Prostate gland (tissue), 2 donors: ENCODE measurements around the gene DCTN2. TPM values are rescaled to one million over a fixed set of nuclear protein-coding genes. Genes with fewer than 3 reads are reported as not detected.
"Not testable (repeated sequence)": the region's sequence is repeated elsewhere in the genome, so short reads cannot be mapped to it uniquely, and the experiment has no call there.

Experiments
- DNase-seq: peaks from one replicate; pipeline ENCODE4 v3.0.0-alpha.2; 2019; ENCODE audit warnings: low spot score
- H3K27ac ChIP-seq, 2 donors: fragments of 200-600 bp; sonication (generic); 2 replicates each; pipeline ENCODE4 v1.5.1; 2017 to 2019
- H3K27me3 ChIP-seq: fragments of 200-600 bp; sonication (generic); replicated peaks from 2 replicates; pipeline ENCODE4 v1.5.1; 2019; ENCODE audit not compliant: insufficient read depth
- H3K36me3 ChIP-seq, 2 donors: fragments of 200-600 bp; sonication (generic); 1 replicate in 1 of 2; 2 replicates in 1 of 2; pipeline versions ENCODE4 v1.5.1 to v1.8.1; 2017 to 2019
- H3K4me1 ChIP-seq: fragments of 200-600 bp; sonication (generic); replicated peaks from 2 replicates; pipeline ENCODE4 v1.5.1; 2019
- H3K4me3 ChIP-seq, 2 donors: fragments of 200-600 bp; sonication (generic); 2 replicates each; pipeline ENCODE4 v1.5.1; 2017 to 2019
- H3K9me3 ChIP-seq: fragments of 200-600 bp; sonication (generic); 2 replicates; pipeline ENCODE4 v1.5.1; 2017
- POLR2A ChIP-seq: fragments of 450-650 bp; IDR thresholded peaks from one replicate; pipeline ENCODE4 v1.6.1; 2016; ENCODE audit warnings: antibody characterized with exemption, mild to moderate bottlenecking
- POLR2AphosphoS5 ChIP-seq: sonication (generic); formaldehyde crosslinking; IDR thresholded peaks from one replicate; pipeline ENCODE4 v1.6.1; 2017; ENCODE audit warnings: antibody characterized with exemption
- WGBS: methylation state at CpG from one replicate; pipeline ENCODE4 v1.1.5; 2018; 5-methylcytosine and 5-hydroxymethylcytosine counted together
- intact Hi-C: fragments of 100-400 bp; cut with DNase I; formaldehyde crosslinking; loops from one replicate; pipeline ENCODE4 v1.14.2; 2022
- total RNA-seq, 2 donors: library from RNA; depleted of rRNA; stranded (reverse); fragments of >200 nt; gene quantifications; one replicate each; pipeline ENCODE4 v1.1.0, GENCODE V29; 2016
- TF ChIP-seq, protein P1 (sequence below), 4 experiments: fragments of 200-600 bp in 2 of 4; fragments of 450-650 bp in 2 of 4; sonication (generic) in 2 of 4; IDR thresholded peaks; 1 replicate in 3 of 4; 2 replicates in 1 of 4; pipeline ENCODE4 v1.5.1; 2016 to 2019; ENCODE audit warnings: antibody characterized with exemption in 4 of 4, mild to moderate bottlenecking in 2 of 4, moderate library complexity in 2 of 4

The DCTN2 gene
- total RNA-seq, 2 donors from 2014 or later = 131 to 157 TPM

DNA sequence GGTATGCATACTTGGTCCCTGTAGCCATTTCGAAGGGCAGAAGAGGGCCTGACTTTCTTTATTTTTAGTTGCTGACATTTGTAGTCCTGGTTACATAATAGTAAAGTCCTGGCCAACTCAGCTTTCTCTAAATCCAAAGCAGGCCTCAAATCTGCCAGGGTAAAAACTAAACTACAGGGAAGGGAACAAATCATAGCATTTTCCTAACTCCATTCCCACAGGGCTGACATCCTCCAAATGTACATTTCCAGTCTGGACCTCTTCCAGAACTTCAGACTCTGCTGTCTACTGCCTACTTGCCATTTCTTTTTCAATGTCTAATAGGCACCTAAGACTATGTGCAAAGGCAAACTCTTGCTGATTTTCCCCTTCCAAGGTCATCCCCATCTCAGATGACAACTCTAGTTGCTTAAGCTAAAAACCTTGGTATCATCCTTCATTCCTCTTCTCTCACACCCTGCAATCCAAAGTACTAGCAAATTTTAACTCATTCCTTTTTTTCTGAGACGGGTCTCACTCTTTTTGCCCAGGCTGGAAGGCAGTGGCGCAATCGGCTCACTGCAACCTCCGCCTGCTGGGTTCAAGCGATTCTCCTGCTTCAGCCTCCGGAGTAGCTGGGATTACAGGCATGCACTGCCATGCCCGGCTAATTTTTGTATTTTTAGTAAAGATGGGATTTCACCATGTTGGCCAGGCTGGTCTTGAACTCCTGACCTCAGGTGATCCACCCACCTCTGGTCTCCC is 28.6 kb downstream of the DCTN2 start:
- TF ChIP-seq POLR2A (no peak), POLR2AphosphoS5 (no peak)
- TF ChIP-seq, protein P1, sequence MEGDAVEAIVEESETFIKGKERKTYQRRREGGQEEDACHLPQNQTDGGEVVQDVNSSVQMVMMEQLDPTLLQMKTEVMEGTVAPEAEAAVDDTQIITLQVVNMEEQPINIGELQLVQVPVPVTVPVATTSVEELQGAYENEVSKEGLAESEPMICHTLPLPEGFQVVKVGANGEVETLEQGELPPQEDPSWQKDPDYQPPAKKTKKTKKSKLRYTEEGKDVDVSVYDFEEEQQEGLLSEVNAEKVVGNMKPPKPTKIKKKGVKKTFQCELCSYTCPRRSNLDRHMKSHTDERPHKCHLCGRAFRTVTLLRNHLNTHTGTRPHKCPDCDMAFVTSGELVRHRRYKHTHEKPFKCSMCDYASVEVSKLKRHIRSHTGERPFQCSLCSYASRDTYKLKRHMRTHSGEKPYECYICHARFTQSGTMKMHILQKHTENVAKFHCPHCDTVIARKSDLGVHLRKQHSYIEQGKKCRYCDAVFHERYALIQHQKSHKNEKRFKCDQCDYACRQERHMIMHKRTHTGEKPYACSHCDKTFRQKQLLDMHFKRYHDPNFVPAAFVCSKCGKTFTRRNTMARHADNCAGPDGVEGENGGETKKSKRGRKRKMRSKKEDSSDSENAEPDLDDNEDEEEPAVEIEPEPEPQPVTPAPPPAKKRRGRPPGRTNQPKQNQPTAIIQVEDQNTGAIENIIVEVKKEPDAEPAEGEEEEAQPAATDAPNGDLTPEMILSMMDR (IDR thresholded peaks at IDR 0.05) = no peak
- Histone ChIP-seq H3K27me3 (no peaks in the 10 kb centered on the region), H3K9me3 (no peaks in the 10 kb centered on the region), H3K4me1 (peaks cover 5% of the 10 kb centered on the region), H3K4me3 (peak overlapping the region in 1 of 2 donors; percentile 83), H3K36me3 (no peaks in the 10 kb centered on the region), H3K27ac (peak overlapping the region; percentile 99)
- 82% methylated on average over 8 of the region's 8 CpGs for WGBS
- DNase-seq = no peak
- intact Hi-C loops = no loop called here

DNA sequence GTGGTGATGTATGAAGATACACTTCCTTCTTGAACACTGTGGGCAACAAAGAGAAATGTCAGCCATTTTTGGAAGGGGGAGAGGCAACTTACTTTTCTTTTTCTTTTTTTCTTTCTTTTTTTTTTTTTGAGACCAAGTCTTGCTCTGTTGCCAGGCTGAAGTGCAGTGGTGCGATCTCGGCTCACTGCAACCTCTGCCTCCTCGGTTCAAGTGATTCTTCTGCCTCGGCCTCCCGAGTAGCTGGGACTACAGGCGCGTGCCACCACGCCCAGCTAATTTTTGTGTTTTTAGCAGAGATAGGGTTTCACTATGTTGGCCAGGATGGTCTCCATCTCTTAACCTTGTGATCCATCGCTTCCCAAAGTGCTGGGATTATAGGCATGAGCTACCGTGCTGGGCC is 29.3 kb downstream of the DCTN2 start:
- intact Hi-C loops, H3K9me3 ChIP-seq, H3K36me3 ChIP-seq, H3K4me1 ChIP-seq, DNase-seq, H3K27me3 ChIP-seq, H3K4me3 ChIP-seq: not testable (repeated sequence)
- peak overlapping the region; percentile 99 for H3K27ac ChIP-seq
- 85% methylated on average over 10 of the region's 10 CpGs for WGBS

DNA sequence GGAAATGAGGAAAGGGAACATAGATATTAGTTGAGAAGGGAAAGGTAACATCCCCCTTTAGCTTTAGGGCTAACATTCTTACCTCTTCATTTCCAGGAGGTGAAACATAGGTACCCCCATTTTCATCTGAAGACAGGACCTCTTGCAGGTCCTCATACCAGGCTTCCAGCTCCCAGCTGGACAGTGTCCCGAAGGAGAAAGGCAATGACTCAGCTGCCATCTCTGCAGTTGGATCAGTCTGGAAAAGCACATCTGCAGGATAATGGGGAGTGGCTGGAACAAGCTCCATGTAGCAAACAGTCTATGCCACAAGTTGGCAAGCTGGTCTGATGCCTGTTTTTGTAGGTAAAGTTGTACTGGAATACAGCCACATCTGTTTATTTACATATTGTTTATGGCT is 29.8 kb downstream of the DCTN2 start:
- intact Hi-C loops = no loop called here
- peaks cover 5% of the 10 kb centered on the region for H3K4me1 ChIP-seq
- TF ChIP-seq, protein P1 (IDR thresholded peaks at IDR 0.05) = no peak
- TF ChIP-seq POLR2A (no peak), POLR2AphosphoS5 (no peak)
- peak overlapping the region; percentile 99 for H3K27ac ChIP-seq
- H3K4me3 ChIP-seq = no peak overlapping the region
- peak; percentile 29 for DNase-seq
- H3K27me3 ChIP-seq = no peaks in the 10 kb centered on the region
- no peaks in the 10 kb centered on the region for H3K9me3 ChIP-seq
- WGBS = 6% methylated on average over 1 of the region's 1 CpG
- peaks cover 0 to 3% of the 10 kb centered on the region in 2 donors for H3K36me3 ChIP-seq

DNA sequence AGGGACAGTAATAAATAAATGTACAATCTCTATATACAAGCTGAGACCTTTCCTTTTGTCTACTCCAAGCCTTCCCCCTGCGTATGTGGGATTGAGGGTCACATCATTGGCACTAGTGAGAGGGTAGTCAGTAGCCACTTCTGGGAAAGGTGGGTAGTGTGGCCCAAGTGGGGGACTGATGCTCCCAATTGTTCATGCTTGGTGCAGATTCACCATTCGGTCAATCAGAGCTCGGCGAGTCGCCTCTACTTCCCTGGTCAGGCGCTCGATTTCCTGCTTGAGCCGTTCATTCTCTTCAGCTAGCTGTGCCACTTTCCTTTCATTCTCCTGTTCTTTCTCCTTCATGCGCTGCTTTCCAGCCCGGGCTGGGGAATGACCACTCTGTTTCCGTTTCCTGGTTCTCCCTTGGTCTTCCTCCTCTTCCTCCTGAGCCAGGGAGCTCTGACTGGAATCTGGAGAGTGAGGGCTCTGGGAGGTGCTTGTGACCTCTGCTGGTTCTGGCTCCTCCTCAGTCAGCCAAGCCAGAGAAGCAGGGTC is 30.3 kb downstream of the DCTN2 start:
- Histone ChIP-seq H3K36me3 (peaks cover 2 to 3% of the 10 kb centered on the region in 2 donors), H3K4me3 (no peak overlapping the region), H3K27ac (peak overlapping the region; percentile 99), H3K9me3 (no peaks in the 10 kb centered on the region), H3K4me1 (peaks cover 5% of the 10 kb centered on the region), H3K27me3 (no peaks in the 10 kb centered on the region)
- intact Hi-C loops = no loop called here
- 90% methylated on average over 11 of the region's 11 CpGs for WGBS
- no peak for TF ChIP-seq POLR2A
- TF ChIP-seq POLR2AphosphoS5 = no peak
- TF ChIP-seq, protein P1 (IDR thresholded peaks at IDR 0.05) = no peak
- DNase-seq = no peak

DNA sequence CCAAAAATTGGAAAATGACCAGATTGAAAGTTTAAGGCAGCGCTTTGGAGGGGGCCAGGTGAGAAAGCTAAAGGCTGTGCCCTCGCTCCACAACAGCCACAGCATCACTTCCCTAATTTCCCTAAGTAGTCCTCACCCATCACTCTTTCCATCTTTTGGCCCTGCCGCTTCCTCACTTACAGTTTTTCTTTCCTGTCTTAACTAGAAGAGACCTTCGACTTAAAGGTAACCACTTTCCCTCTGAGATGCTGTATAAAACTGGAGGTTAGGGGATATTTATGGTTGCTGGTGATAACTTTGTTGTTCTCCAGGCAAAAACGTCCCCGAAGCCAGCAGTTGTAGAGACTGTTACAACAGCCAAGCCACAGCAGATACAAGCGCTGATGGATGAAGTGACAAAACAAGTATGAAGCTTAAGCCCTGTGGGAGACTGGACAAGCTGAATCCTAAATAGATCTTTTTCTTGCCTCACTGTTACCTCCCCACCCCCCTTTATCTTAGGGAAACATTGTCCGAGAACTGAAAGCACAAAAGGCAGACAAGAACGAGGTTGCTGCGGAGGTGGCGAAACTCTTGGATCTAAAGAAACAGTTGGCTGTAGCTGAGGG is 31.0 kb downstream of the DCTN2 start:
- Histone ChIP-seq H3K4me1 (peaks cover 5% of the 10 kb centered on the region), H3K36me3 (peaks cover 3% of the 10 kb centered on the region in 2 donors), H3K27ac (peak overlapping the region in 1 of 2 donors; percentile 99), H3K27me3 (no peaks in the 10 kb centered on the region), H3K9me3 (no peaks in the 10 kb centered on the region), H3K4me3 (no peak overlapping the region)
- intact Hi-C loops = no loop called here
- no peak for DNase-seq
- 82% methylated on average over 11 of the region's 11 CpGs for WGBS
- TF ChIP-seq, protein P1 (IDR thresholded peaks at IDR 0.05) = no peak
- no peak for TF ChIP-seq POLR2A
- no peak for TF ChIP-seq POLR2AphosphoS5
